ENCODE measurements around the gene PHC1.

PHC1 gene

GRCh38 chr12:8968761-8969160 is 54.5 kb downstream of the PHC1 start:
- no peaks in the 10 kb centered on the region for H3K79me1 ChIP-seq (replicated peaks; ENCODE audit: low read length, poor library complexity, severe bottlenecking)
- no peak overlapping the region for H3K23ac ChIP-seq (ENCODE audit: low read length in 2 of 2)
- H3K27ac ChIP-seq (ENCODE audit: low read length, poor library complexity, severe bottlenecking) = no peak overlapping the region
- no peak overlapping the region for H3K9ac ChIP-seq (ENCODE audit: low read length)
- no peak overlapping the region for H3K18ac ChIP-seq (ENCODE audit: low read depth in 1 of 2, low read length in 2 of 2)
- DNase-seq = no peak
- H2BK5ac ChIP-seq (ENCODE audit: low read depth, low read length, poor library complexity, severe bottlenecking) = no peak overlapping the region
- no peak overlapping the region for H2AFZ ChIP-seq (ENCODE audit: low read depth, low read length)
- H4K8ac ChIP-seq (ENCODE audit: low read length) = no peak overlapping the region
- H3K4me2 ChIP-seq (ENCODE audit: low read length, poor library complexity, severe bottlenecking) = no peak overlapping the region
- H3K14ac ChIP-seq (ENCODE audit: low read length in 2 of 2) = no peak overlapping the region
- H2BK120ac ChIP-seq (ENCODE audit: low read depth, low read length) = no peak overlapping the region
- no peak overlapping the region for H3K4ac ChIP-seq (ENCODE audit: low read depth in 1 of 2, low read length in 2 of 2)
- H3K36me3 ChIP-seq (ENCODE audit: control insufficient read depth in 1 of 2, insufficient read depth in 2 of 2, low read depth in 1 of 2, low read length in 2 of 2) = no peaks in the 10 kb centered on the region
- H2BK12ac ChIP-seq (ENCODE audit: low read length in 2 of 2) = no peak overlapping the region
- H4K91ac ChIP-seq (ENCODE audit: low read length) = no peak overlapping the region
- no peak overlapping the region for H2BK15ac ChIP-seq (ENCODE audit: low read depth, poor library complexity, severe bottlenecking)
- no peaks in the 10 kb centered on the region for H3K4me1 ChIP-seq (ENCODE audit: control insufficient read depth, insufficient read depth, low read depth, low read length)
- H3K9me3 ChIP-seq (ENCODE audit: control insufficient read depth, low read length) = peaks cover 26% of the 10 kb centered on the region
- H2AK5ac ChIP-seq (ENCODE audit: low read length, severe bottlenecking) = no peak overlapping the region
- H3K27me3 ChIP-seq (ENCODE audit: control insufficient read depth in 1 of 2, insufficient read depth in 1 of 2, low read length in 2 of 2) = no peaks in the 10 kb centered on the region
- H3K4me3 ChIP-seq (ENCODE audit: insufficient read depth in 1 of 2, low read depth in 1 of 2, low read length in 2 of 2) = no peak overlapping the region

DNA sequence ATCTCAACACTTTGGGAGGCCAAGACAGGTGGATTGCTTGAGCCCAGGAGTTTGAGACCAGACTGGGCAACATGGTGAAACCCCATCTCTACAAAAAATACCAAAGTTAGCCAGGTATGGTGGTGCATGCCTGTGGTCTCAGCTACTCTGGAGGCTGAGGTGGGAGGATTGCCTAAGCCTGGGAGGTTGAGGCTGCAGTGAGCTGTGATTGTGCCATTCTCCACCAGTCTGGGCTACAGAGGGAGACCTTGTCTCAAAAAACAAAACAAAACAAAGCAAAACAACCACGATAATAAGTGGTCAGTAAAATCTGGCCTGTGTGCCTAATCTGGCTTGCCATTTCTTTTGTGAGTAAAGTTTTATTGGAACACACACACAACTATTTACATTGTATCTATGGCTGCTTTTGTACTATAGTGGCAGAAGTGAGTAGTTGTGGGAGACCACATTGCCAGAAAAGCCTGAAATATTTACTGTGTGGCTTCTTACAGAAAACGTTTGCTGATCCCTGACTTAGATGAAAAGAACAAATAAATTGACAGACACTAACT is 55.6 kb downstream of the PHC1 start:
- 89% methylated on average over 1 of the region's 2 CpGs for WGBS
- H3K9ac ChIP-seq (ENCODE audit: low read length) = no peak overlapping the region
- no peak overlapping the region for H4K91ac ChIP-seq (ENCODE audit: low read length)
- H3K9me3 ChIP-seq (ENCODE audit: control insufficient read depth, low read length) = peaks cover 26% of the 10 kb centered on the region
- H2BK120ac ChIP-seq (ENCODE audit: low read depth, low read length) = no peak overlapping the region
- H2BK12ac ChIP-seq (ENCODE audit: low read length in 2 of 2) = no peak overlapping the region
- no peak overlapping the region for H3K23ac ChIP-seq (ENCODE audit: low read length in 2 of 2)
- H3K4me2 ChIP-seq (ENCODE audit: low read length, poor library complexity, severe bottlenecking) = no peak overlapping the region
- no peaks in the 10 kb centered on the region for H3K4me1 ChIP-seq (ENCODE audit: control insufficient read depth, insufficient read depth, low read depth, low read length)
- H3K79me1 ChIP-seq (replicated peaks; ENCODE audit: low read length, poor library complexity, severe bottlenecking) = no peaks in the 10 kb centered on the region
- no peak overlapping the region for H3K27ac ChIP-seq (ENCODE audit: low read length, poor library complexity, severe bottlenecking)
- H3K36me3 ChIP-seq (ENCODE audit: control insufficient read depth in 1 of 2, insufficient read depth in 2 of 2, low read depth in 1 of 2, low read length in 2 of 2) = no peaks in the 10 kb centered on the region
- H3K4me3 ChIP-seq (ENCODE audit: insufficient read depth in 1 of 2, low read depth in 1 of 2, low read length in 2 of 2) = no peak overlapping the region
- no peak for DNase-seq
- H3K18ac ChIP-seq (ENCODE audit: low read depth in 1 of 2, low read length in 2 of 2) = no peak overlapping the region
- no peak overlapping the region for H2AK5ac ChIP-seq (ENCODE audit: low read length, severe bottlenecking)
- no peak overlapping the region for H2BK5ac ChIP-seq (ENCODE audit: low read depth, low read length, poor library complexity, severe bottlenecking)
- H2BK15ac ChIP-seq (ENCODE audit: low read depth, poor library complexity, severe bottlenecking) = no peak overlapping the region
- H3K27me3 ChIP-seq (ENCODE audit: control insufficient read depth in 1 of 2, insufficient read depth in 1 of 2, low read length in 2 of 2) = no peaks in the 10 kb centered on the region
- H3K14ac ChIP-seq (ENCODE audit: low read length in 2 of 2) = no peak overlapping the region
- no peak overlapping the region for H3K4ac ChIP-seq (ENCODE audit: low read depth in 1 of 2, low read length in 2 of 2)
- H2AFZ ChIP-seq (ENCODE audit: low read depth, low read length) = no peak overlapping the region
- no peak overlapping the region for H4K8ac ChIP-seq (ENCODE audit: low read length)

DNA sequence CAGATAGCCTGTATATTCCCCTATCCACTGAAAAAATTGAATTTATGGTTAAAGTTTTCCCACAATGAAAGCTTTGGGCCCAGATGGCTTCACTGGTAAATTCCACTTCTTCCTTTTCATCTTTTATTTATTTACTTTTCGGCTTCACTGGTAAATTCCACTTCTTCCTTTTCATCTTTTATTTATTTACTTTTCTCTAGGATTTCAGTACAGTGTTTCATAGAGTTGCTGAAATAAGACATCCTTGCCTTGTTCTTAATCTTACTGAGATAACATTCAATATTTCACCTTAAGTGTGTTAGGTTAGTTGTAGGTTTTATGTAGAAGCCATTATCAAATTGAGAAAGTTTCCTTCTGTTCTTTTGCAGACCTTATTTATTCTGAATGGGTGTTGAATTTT is 56.1 kb downstream of the PHC1 start:
- Histone ChIP-seq H2BK12ac (ENCODE audit: low read length in 2 of 2) (no peak overlapping the region), H2AK5ac (ENCODE audit: low read length, severe bottlenecking) (no peak overlapping the region), H3K23ac (ENCODE audit: low read length in 2 of 2) (no peak overlapping the region), H2BK120ac (ENCODE audit: low read depth, low read length) (no peak overlapping the region), H3K14ac (ENCODE audit: low read length in 2 of 2) (no peak overlapping the region), H3K4me3 (ENCODE audit: insufficient read depth in 1 of 2, low read depth in 1 of 2, low read length in 2 of 2) (no peak overlapping the region), H2BK5ac (ENCODE audit: low read depth, low read length, poor library complexity, severe bottlenecking) (no peak overlapping the region), H3K36me3 (ENCODE audit: control insufficient read depth in 1 of 2, insufficient read depth in 2 of 2, low read depth in 1 of 2, low read length in 2 of 2) (no peaks in the 10 kb centered on the region), H3K4me2 (ENCODE audit: low read length, poor library complexity, severe bottlenecking) (no peak overlapping the region), H3K9ac (ENCODE audit: low read length) (no peak overlapping the region), H4K8ac (ENCODE audit: low read length) (no peak overlapping the region), H3K27ac (ENCODE audit: low read length, poor library complexity, severe bottlenecking) (no peak overlapping the region), H3K4me1 (ENCODE audit: control insufficient read depth, insufficient read depth, low read depth, low read length) (no peaks in the 10 kb centered on the region), H4K91ac (ENCODE audit: low read length) (no peak overlapping the region), H2BK15ac (ENCODE audit: low read depth, poor library complexity, severe bottlenecking) (no peak overlapping the region), H3K4ac (ENCODE audit: low read depth in 1 of 2, low read length in 2 of 2) (no peak overlapping the region), H3K9me3 (ENCODE audit: control insufficient read depth, low read length) (peaks cover 26% of the 10 kb centered on the region), H2AFZ (ENCODE audit: low read depth, low read length) (no peak overlapping the region), H3K27me3 (ENCODE audit: control insufficient read depth in 1 of 2, insufficient read depth in 1 of 2, low read length in 2 of 2) (no peaks in the 10 kb centered on the region), H3K79me1 (replicated peaks; ENCODE audit: low read length, poor library complexity, severe bottlenecking) (no peaks in the 10 kb centered on the region), H3K18ac (ENCODE audit: low read depth in 1 of 2, low read length in 2 of 2) (no peak overlapping the region)
- no peak for DNase-seq
- WGBS = no CpG with 5 or more reads among the region's 1 CpG

GRCh38 chr12:8980137-8980536 is 65.8 kb downstream of the PHC1 start:
- H4K91ac ChIP-seq (ENCODE audit: low read length) = no peak overlapping the region
- H3K4ac ChIP-seq (ENCODE audit: low read depth in 1 of 2, low read length in 2 of 2) = no peak overlapping the region
- no peaks in the 10 kb centered on the region for H3K27me3 ChIP-seq (ENCODE audit: control insufficient read depth in 1 of 2, insufficient read depth in 1 of 2, low read length in 2 of 2)
- no peak overlapping the region for H2AFZ ChIP-seq (ENCODE audit: low read depth, low read length)
- no peaks in the 10 kb centered on the region for H3K36me3 ChIP-seq (ENCODE audit: control insufficient read depth in 1 of 2, insufficient read depth in 2 of 2, low read depth in 1 of 2, low read length in 2 of 2)
- no peak overlapping the region for H3K4me2 ChIP-seq (ENCODE audit: low read length, poor library complexity, severe bottlenecking)
- H3K4me3 ChIP-seq (ENCODE audit: insufficient read depth in 1 of 2, low read depth in 1 of 2, low read length in 2 of 2) = no peak overlapping the region
- no peak overlapping the region for H2AK5ac ChIP-seq (ENCODE audit: low read length, severe bottlenecking)
- no peak overlapping the region for H2BK15ac ChIP-seq (ENCODE audit: low read depth, poor library complexity, severe bottlenecking)
- H3K79me1 ChIP-seq (replicated peaks; ENCODE audit: low read length, poor library complexity, severe bottlenecking) = no peaks in the 10 kb centered on the region
- no peak overlapping the region for H3K18ac ChIP-seq (ENCODE audit: low read depth in 1 of 2, low read length in 2 of 2)
- H3K14ac ChIP-seq (ENCODE audit: low read length in 2 of 2) = no peak overlapping the region
- no peaks in the 10 kb centered on the region for H3K4me1 ChIP-seq (ENCODE audit: control insufficient read depth, insufficient read depth, low read depth, low read length)
- H3K23ac ChIP-seq (ENCODE audit: low read length in 2 of 2) = no peak overlapping the region
- no peak overlapping the region for H2BK5ac ChIP-seq (ENCODE audit: low read depth, low read length, poor library complexity, severe bottlenecking)
- H2BK12ac ChIP-seq (ENCODE audit: low read length in 2 of 2) = no peak overlapping the region
- DNase-seq = no peak
- peaks cover 15% of the 10 kb centered on the region for H3K9me3 ChIP-seq (ENCODE audit: control insufficient read depth, low read length)
- 89% methylated on average over 3 of the region's 3 CpGs for WGBS
- H3K9ac ChIP-seq (ENCODE audit: low read length) = no peak overlapping the region
- H3K27ac ChIP-seq (ENCODE audit: low read length, poor library complexity, severe bottlenecking) = no peak overlapping the region
- no peak overlapping the region for H2BK120ac ChIP-seq (ENCODE audit: low read depth, low read length)
- H4K8ac ChIP-seq (ENCODE audit: low read length) = no peak overlapping the region
